Smooth muscle cell of the coronary artery (primary cell): ENCODE measurements around the gene TRABD2B. TPM values are rescaled to one million over a fixed set of nuclear protein-coding genes. Genes with fewer than 3 reads are reported as not detected.

Source experiments
- total RNA-seq: library from RNA; depleted of rRNA; stranded (reverse); fragments of >200 nt; gene quantifications from 2 replicates; pipeline ENCODE4 v1.2.3, GENCODE V29; 2014; ENCODE audit warnings: low replicate concordance

The TRABD2B gene
- under 0.01 TPM in 1 of 2 replicates, not detected in the other for total RNA-seq

DNA sequence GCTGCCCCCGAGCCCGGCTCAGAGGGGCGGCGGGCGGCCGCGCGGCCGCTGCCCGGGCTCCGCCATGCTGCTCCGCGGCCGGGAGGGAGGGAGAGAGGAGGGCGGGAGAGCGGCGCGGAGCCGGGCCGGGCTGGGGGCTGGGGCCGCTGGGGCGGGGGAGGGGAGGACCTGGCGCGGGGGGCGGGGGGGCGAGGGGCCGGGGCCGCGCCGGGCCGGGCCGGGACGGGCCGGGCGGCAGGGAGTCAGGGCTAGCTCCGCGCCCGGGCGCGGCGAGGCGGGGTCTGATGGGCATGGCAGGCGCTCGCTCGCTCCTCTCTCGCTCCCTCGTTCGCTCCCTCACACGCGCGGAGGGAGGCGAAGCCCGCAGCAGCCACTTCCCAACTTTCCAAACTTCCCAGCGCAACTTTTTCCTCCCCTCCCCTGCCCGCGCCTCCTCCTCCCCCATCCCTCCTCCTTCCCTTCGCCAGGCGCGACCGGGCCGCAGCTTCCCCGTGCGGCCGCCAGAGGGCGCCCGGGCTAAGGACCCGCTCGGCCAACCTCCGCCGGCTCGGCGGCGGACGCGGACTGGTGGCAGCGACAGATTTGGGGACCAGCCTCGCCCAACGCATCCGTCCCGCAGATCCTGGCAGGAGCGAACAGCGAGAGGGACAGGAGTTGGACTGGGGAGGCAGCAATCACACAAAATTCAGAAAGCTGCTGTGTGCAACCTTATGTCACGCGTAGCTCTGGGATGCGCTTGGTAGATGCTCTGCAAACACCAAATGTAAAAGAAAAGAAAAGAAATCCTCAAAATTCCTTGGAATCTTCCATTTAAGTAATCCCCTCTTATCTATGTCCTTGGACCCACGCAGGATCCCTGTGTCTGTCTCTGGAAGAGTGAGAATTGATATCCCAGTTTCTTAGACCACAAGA, at the start of gene TRABD2B:
Gene TRABD2B (minus strand): TSS at position 97 of the 912 bp plus-strand sequence.

Other genes with a start within 250 kb of the TRABD2B start
- gene SLC5A9, start 225.3 kb upstream of the TRABD2B start, total RNA-seq, result not detected in 2 replicates